LNCaP clone FGC (cell line): Measurements from ENCODE around the gene PTPRT.

Source experiments
- DNase-seq: peaks from one replicate; pipeline ENCODE4 v3.0.0-alpha.2; 2011; ENCODE audit warnings: low read depth
- H3K4me3 ChIP-seq: 2 replicates; pipeline ENCODE4 v1.5.1; 2011; ENCODE audit warnings: mild to moderate bottlenecking, low read depth, low read length, control low read depth
- TF ChIP-seq, protein P1 (sequence below): IDR thresholded peaks from 2 replicates; pipeline ENCODE4 v1.5.1; 2012; ENCODE audit warnings: mild to moderate bottlenecking; ENCODE audit not compliant: control insufficient read depth, insufficient read depth; ENCODE audit errors: extremely low read depth

The PTPRT gene

DNA sequence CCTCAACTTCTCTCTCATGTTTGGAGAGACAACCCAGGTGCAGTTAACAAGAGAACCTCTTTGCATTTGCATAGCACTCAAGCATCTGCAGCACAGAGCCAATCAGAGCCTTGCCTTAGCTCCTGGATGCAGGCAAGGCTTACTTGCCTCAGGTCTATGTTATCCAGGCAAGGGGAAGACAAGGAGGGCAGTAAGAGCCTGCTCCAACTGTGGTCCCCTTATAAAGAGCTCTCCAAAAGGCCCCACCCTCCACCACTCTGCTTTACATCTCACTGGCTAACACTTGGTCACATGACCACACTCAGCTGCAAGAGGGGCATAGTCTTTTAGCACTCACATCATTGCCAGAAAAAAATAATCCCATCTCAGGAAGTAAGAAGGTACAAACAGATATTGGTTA is 540.0 kb downstream of the PTPRT start:
- TF ChIP-seq, protein P1, sequence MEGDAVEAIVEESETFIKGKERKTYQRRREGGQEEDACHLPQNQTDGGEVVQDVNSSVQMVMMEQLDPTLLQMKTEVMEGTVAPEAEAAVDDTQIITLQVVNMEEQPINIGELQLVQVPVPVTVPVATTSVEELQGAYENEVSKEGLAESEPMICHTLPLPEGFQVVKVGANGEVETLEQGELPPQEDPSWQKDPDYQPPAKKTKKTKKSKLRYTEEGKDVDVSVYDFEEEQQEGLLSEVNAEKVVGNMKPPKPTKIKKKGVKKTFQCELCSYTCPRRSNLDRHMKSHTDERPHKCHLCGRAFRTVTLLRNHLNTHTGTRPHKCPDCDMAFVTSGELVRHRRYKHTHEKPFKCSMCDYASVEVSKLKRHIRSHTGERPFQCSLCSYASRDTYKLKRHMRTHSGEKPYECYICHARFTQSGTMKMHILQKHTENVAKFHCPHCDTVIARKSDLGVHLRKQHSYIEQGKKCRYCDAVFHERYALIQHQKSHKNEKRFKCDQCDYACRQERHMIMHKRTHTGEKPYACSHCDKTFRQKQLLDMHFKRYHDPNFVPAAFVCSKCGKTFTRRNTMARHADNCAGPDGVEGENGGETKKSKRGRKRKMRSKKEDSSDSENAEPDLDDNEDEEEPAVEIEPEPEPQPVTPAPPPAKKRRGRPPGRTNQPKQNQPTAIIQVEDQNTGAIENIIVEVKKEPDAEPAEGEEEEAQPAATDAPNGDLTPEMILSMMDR, result no peak

GRCh38 chr20:42646250-42646649 is 543.5 kb downstream of the PTPRT start:
- TF ChIP-seq, protein P1, result no peak
- DNase-seq, result no peak
- no peak overlapping the region for H3K4me3 ChIP-seq

More for the DNA sequence above, 540.0 kb downstream of the PTPRT start:
- DNase-seq, result no peak
- no peak overlapping the region for H3K4me3 ChIP-seq

- no peak overlapping the region for H3K4me3 ChIP-seq
- TF ChIP-seq, protein P1, result no peak
- no peak for DNase-seq
These were observed 547.8 kb downstream of the PTPRT start for GRCh38 chr20:42641886-42642285.

GRCh38 chr20:42639140-42639539 is 550.6 kb downstream of the PTPRT start:
- TF ChIP-seq, protein P1, result no peak
- no peak for DNase-seq

DNA sequence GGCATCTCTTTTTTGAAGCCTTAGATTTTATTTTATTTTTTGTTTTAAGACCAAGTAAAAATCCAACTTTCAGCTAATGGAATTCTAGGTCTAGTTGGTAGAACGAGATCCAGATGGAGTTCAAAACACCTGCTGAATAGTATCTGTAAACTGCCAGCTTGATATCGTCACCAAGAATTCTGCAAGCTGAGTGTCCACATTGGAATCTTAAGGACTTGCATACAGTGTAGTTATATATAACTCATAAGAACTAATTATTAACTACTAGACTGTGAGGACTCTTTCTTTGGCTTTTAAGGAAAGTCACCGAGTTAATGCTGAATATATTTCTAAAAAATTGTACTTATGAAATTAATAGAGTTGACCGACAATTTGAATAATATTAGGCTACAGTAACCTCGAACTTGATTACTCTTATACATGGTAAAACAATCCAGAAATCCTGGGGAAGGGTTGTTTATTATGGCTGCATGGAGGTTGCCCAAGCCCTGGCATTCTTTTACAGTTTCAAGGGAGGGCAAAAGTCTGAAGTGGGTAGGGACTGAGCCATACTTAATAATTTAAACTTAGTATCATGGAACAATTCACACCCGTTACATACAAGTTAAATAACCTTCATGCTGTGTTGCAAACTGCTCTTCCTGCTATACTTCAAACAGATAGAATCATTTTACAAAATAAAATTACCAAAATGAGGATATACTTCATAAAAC is 553.9 kb downstream of the PTPRT start:
- H3K4me3 ChIP-seq, result no peak overlapping the region
- TF ChIP-seq, protein P1, result no peak
- no peak for DNase-seq

More at GRCh38 chr20:42639140-42639539, 550.6 kb downstream of the PTPRT start:
- H3K4me3 ChIP-seq, result no peak overlapping the region

DNA sequence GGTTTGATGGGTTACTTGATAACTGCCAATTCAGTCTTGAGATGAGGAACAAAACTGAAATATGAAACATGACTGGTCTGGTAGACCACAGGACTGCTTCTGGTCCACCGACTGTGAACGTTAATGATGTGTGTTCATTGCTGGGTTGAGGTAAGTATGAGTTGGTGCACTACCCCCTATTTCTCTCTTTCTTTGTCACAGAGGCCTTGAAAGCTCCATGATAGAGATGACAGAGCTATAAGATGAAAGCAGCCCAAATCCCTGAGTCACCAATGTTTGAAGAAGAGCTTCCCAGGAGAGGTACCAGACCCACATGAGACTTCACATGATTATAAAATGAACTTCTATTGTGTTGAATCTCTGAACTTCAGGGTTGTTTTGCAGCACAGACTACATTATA is 555.5 kb downstream of the PTPRT start:
- no peak for DNase-seq
- TF ChIP-seq, protein P1, result no peak

GRCh38 chr20:42628683-42629082 is 561.0 kb downstream of the PTPRT start:
- TF ChIP-seq, protein P1, result no peak
- no peak for DNase-seq
- no peak overlapping the region for H3K4me3 ChIP-seq

More for the DNA sequence above, 555.5 kb downstream of the PTPRT start:
- no peak overlapping the region for H3K4me3 ChIP-seq
